GM12874 (cell line): ENCODE measurements around the gene HOXD10.

Experiments used
- TF ChIP-seq, protein P1 (sequence below): IDR thresholded peaks from 2 replicates; pipeline ENCODE4 v1.5.1; 2011; ENCODE audit warnings: low read depth, mild to moderate bottlenecking, control low read depth, low read length, moderate library complexity; ENCODE audit not compliant: insufficient read depth

The HOXD10 gene

GRCh38 chr2:176164201-176164600, 47.6 kb downstream of the HOXD10 start:
- TF ChIP-seq, protein P1, sequence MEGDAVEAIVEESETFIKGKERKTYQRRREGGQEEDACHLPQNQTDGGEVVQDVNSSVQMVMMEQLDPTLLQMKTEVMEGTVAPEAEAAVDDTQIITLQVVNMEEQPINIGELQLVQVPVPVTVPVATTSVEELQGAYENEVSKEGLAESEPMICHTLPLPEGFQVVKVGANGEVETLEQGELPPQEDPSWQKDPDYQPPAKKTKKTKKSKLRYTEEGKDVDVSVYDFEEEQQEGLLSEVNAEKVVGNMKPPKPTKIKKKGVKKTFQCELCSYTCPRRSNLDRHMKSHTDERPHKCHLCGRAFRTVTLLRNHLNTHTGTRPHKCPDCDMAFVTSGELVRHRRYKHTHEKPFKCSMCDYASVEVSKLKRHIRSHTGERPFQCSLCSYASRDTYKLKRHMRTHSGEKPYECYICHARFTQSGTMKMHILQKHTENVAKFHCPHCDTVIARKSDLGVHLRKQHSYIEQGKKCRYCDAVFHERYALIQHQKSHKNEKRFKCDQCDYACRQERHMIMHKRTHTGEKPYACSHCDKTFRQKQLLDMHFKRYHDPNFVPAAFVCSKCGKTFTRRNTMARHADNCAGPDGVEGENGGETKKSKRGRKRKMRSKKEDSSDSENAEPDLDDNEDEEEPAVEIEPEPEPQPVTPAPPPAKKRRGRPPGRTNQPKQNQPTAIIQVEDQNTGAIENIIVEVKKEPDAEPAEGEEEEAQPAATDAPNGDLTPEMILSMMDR = no peak

DNA sequence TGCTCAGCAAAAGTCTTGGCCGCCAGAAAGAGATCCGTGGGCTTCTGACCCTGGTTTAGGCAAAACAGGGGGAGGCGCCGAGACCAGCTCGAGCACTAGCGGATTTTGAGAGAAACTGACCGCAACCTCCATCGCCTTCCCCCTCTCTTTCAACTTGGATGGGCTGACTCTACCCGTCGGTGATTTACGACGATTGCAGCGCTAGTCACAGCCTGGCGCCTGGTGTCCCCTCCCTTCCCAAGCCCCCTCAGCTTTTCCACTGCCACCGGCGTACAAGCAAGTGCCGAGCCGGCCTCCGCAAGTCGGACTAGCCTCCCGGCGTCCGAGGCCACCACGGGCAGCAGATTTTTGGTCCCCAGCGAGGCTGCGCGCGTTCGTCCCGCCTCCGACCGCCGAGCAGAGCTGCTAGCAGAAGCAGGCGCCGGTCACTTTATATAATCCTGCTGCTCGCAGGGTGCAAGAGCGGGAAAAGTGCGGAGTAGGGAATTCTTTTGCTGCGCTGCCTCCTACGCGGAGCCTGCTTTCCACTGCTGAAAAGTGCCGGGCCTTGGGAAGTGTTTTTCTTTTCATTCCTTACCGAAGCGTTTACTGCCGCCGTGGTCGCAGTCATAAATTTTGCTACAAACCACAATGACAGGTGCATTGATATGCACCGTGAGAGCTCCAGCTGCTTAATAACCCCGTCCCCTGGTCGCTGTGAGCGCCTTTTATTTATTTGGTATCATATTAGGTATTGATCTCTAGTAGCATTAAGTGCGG, 48.2 kb downstream of the HOXD10 start:
- TF ChIP-seq, protein P1 = no peak

DNA sequence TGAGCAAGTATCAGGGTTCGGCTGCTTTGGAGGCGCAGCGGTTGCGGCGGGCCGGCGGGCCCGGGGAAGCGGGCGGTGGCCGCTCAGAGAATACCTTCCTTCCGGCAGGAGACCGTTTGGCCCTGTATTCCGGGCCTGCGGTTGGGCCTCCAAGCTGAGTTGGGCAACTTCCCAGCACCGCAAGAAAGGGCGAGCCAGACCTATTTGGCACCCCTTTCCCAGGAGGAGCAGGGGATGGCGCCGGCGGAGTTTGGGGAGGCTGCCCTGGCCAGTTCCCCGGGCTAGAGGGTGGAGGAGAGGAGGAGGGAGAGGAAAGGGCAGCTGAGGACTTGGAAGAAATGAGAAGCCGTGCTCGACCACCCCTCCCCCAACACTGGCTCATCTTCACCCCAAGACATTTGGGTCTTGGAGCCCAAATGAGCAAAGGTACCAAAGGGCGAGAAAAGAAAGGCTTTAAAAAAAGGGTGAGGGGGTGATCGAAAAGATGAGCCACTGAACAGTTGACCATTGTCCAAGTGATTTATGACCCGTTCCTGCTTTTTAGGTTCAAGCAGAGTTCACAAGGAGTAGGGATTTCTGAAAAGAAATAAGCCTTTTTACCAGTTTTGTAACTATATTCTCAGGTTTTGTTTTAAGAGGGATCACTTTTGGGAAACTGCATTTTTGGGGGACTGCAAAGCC, 48.9 kb downstream of the HOXD10 start:
- TF ChIP-seq, protein P1 = no peak

DNA sequence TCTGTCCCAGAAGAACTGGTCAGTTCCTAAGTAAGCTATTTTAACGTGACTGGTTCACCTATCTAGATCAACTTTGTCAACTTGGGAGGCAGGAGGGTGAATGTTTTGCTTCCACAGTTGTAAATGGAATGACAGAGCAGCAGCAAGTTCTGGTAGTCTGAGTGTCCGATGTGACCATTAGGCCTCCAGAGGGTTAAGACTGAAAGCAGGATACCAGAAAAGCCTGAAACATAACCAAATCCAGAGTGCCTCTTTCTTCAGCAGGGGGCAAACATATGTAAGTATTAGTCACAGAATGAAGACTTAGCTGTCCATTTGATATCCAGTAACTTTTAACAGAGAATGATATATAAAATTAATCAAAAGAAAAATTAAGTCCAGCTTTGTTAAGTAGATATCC, 49.7 kb downstream of the HOXD10 start:
- TF ChIP-seq, protein P1 = no peak

- TF ChIP-seq, protein P1 = no peak
Observed at GRCh38 chr2:176167398-176167797, 50.8 kb downstream of the HOXD10 start.

DNA sequence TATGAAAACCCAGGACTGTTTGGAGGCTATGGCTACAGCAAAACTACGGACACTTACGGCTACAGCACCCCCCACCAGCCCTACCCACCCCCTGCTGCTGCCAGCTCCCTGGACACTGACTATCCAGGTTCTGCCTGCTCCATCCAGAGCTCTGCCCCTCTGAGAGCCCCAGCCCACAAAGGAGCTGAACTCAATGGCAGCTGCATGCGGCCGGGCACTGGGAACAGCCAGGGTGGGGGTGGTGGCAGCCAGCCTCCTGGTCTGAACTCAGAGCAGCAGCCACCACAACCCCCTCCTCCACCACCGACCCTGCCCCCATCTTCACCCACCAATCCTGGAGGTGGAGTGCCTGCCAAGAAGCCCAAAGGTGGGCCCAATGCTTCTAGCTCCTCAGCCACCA, 52.6 kb downstream of the HOXD10 start:
- TF ChIP-seq, protein P1 = no peak
